SK-N-SH (cell line): ENCODE results near the gene ALG13. TPM values are rescaled to one million over a fixed set of nuclear protein-coding genes. Genes with fewer than 3 reads are reported as not detected.

Experiments
- CTCF ChIA-PET: fragments of 300-600, 350-600 bp; formaldehyde crosslinking; extraction: SDS; loops from one replicate; lab custom pipeline; 2021; lab: Yijun Ruan, JAX
- POLR2A ChIA-PET: fragments of 350-600 bp; sonication (Branson Sonifier 250); formaldehyde crosslinking; extraction: SDS; loops from one replicate; lab custom pipeline; 2020; ENCODE audit warnings: antibody characterized with exemption, inconsistent platforms; lab: Yijun Ruan, JAX
- DNase-seq: peaks from one replicate; pipeline ENCODE4 v3.0.0; 2012
- H2AFZ ChIP-seq: fragments of 200-600 bp; sonication (generic); 2 replicates; pipeline ENCODE4 v1.8.1; 2016; ENCODE audit warnings: antibody characterized with exemption, mild to moderate bottlenecking, low read depth
- H3F3A ChIP-seq: fragments of 200-600 bp; sonication (generic); replicated peaks from 2 replicates; pipeline ENCODE3; 2016; ENCODE audit warnings: antibody characterized with exemption, mild to moderate bottlenecking; ENCODE audit not compliant: insufficient read depth
- H3K27ac ChIP-seq, 2 experiments: fragments of 200-500 bp in 1 of 2; fragments of 200-600 bp in 1 of 2; sonication (Bioruptor generic) in 1 of 2; sonication (generic), shearing (Covaris generic) in 1 of 2; 2 replicates each; pipeline versions ENCODE4 v1.5.1 to v1.6.1; 2014 to 2016; ENCODE audit warnings: low read depth in 2 of 2, inconsistent platforms in 1 of 2, low read length in 1 of 2, mild to moderate bottlenecking in 1 of 2, mixed read lengths in 1 of 2
- H3K27me3 ChIP-seq: fragments of 200-600 bp; sonication (generic), shearing (Covaris generic); 2 replicates; pipeline ENCODE4 v1.6.1; 2016; ENCODE audit warnings: mixed run types; ENCODE audit not compliant: insufficient read depth
- H3K36me3 ChIP-seq, 2 experiments: fragments of 200-500 bp in 1 of 2; fragments of 200-600 bp in 1 of 2; sonication (Bioruptor generic) in 1 of 2; sonication (generic) in 1 of 2; replicated peaks in 1 of 2; 2 replicates each; pipeline versions ENCODE3 to v1.5.1; 2014 to 2016; ENCODE audit warnings: low read length in 1 of 2, mild to moderate bottlenecking in 1 of 2; ENCODE audit not compliant: insufficient read depth in 2 of 2, control insufficient read depth in 1 of 2
- H3K4me1 ChIP-seq, 2 experiments: fragments of 200-500 bp in 1 of 2; fragments of 200-600 bp in 1 of 2; sonication (Bioruptor generic) in 1 of 2; sonication (generic), shearing (Covaris generic) in 1 of 2; 2 replicates each; pipeline versions ENCODE4 v1.5.1 to v1.6.1; 2014 to 2016; ENCODE audit warnings: low read depth in 1 of 2, low read length in 1 of 2, mixed run types in 1 of 2; ENCODE audit not compliant: insufficient read depth in 2 of 2, control insufficient read depth in 1 of 2
- H3K4me2 ChIP-seq: fragments of 200-600 bp; sonication (generic), shearing (Covaris generic); 2 replicates; pipeline ENCODE4 v1.6.1; 2017; ENCODE audit warnings: mixed run types
- H3K4me3 ChIP-seq, 2 experiments: fragments of 200-500 bp in 1 of 2; fragments of 200-600 bp in 1 of 2; sonication (Bioruptor generic) in 1 of 2; sonication (generic), shearing (Covaris generic) in 1 of 2; 2 replicates each; pipeline versions ENCODE4 v1.5.1 to v1.8.1; 2014 to 2016; ENCODE audit warnings: low read depth in 2 of 2, inconsistent platforms in 1 of 2, low read length in 1 of 2, mild to moderate bottlenecking in 1 of 2, mixed read lengths in 1 of 2, moderate library complexity in 1 of 2
- H3K79me2 ChIP-seq: fragments of 200-600 bp; sonication (generic); 2 replicates; pipeline ENCODE4 v1.8.1; 2017; ENCODE audit warnings: mild to moderate bottlenecking; ENCODE audit not compliant: insufficient read depth
- H3K9ac ChIP-seq: fragments of 200-600 bp; sonication (generic); 2 replicates; pipeline ENCODE4 v1.6.1; 2017; ENCODE audit warnings: mixed run types
- H3K9me2 ChIP-seq: fragments of 200-600 bp; sonication (generic); 2 replicates; pipeline ENCODE4 v1.6.1; 2017; ENCODE audit warnings: mixed run types
- H3K9me3 ChIP-seq: fragments of 200-600 bp; sonication (generic); 2 replicates; pipeline ENCODE4 v1.6.1; 2017; ENCODE audit warnings: mixed run types, mild to moderate bottlenecking, moderate library complexity
- H4K20me1 ChIP-seq: fragments of 200-600 bp; sonication (generic); 2 replicates; pipeline ENCODE4 v1.6.1; 2017; ENCODE audit warnings: mild to moderate bottlenecking, mixed run types; ENCODE audit not compliant: insufficient read depth
- FOXM1 ChIP-seq: IDR thresholded peaks from 2 replicates; pipeline ENCODE4 v1.4.0; 2012; ENCODE audit warnings: low read depth, mild to moderate bottlenecking
- GABPA ChIP-seq: IDR thresholded peaks from 2 replicates; pipeline ENCODE4 v1.4.0; 2012; ENCODE audit warnings: low read depth, mild to moderate bottlenecking
- GATA2 ChIP-seq: sonication (generic); formaldehyde crosslinking; IDR thresholded peaks from 2 replicates; pipeline ENCODE4 v1.5.0; 2020; ENCODE audit warnings: mild to moderate bottlenecking, missing genetic modification reagents
- JUND ChIP-seq: IDR thresholded peaks from 2 replicates; pipeline ENCODE4 v1.4.0; 2012
- MXI1 ChIP-seq: IDR thresholded peaks from 2 replicates; pipeline ENCODE4 v1.6.1; 2012; ENCODE audit warnings: mild to moderate bottlenecking, low read depth, low read length, improper control_type of control experiment
- NFIC ChIP-seq: IDR thresholded peaks from 2 replicates; pipeline ENCODE4 v1.4.0; 2012; ENCODE audit warnings: borderline replicate concordance
- RFX5 ChIP-seq: IDR thresholded peaks from 2 replicates; pipeline ENCODE4 v1.6.1; 2012; ENCODE audit warnings: mild to moderate bottlenecking, improper control_type of control experiment, low read length
- RXRA ChIP-seq: IDR thresholded peaks from 2 replicates; pipeline ENCODE4 v1.4.0; 2012; ENCODE audit warnings: low read depth, mild to moderate bottlenecking, borderline replicate concordance
- TAF1 ChIP-seq: IDR thresholded peaks from 2 replicates; pipeline ENCODE4 v1.6.1; 2012; ENCODE audit warnings: low read depth, mild to moderate bottlenecking, low read length, moderate library complexity, borderline replicate concordance
- TCF12 ChIP-seq: IDR thresholded peaks from 2 replicates; pipeline ENCODE4 v1.4.0; 2012
- YY1 ChIP-seq: IDR thresholded peaks from 2 replicates; pipeline ENCODE4 v1.4.0; 2012; ENCODE audit warnings: low read depth, mild to moderate bottlenecking
- polyA plus RNA-seq, 3 experiments: library from polyadenylated mRNA; depleted of rRNA; stranded (reverse); fragments of >200 nt; gene quantifications; 2 replicates each; pipeline ENCODE4 v1.2.3, GENCODE V29; 2012
- TF ChIP-seq, protein P1 (sequence below): fragments of 150-350 bp; IDR thresholded peaks from 2 replicates; pipeline ENCODE4 v1.6.1; 2017; ENCODE audit warnings: antibody characterized with exemption, low read length, low read depth, borderline replicate concordance
- TF ChIP-seq, protein P2 (sequence below): fragments of 200-600 bp; sonication (generic); IDR thresholded peaks from 2 replicates; pipeline ENCODE4 v1.6.1; 2017; ENCODE audit warnings: antibody characterized with exemption, mild to moderate bottlenecking, moderate library complexity
- TF ChIP-seq, protein P3 (sequence below): IDR thresholded peaks from 2 replicates; pipeline ENCODE4 v1.6.1; 2012; ENCODE audit warnings: mild to moderate bottlenecking, low read depth, low read length, moderate library complexity
- TF ChIP-seq, protein P4 (sequence below): IDR thresholded peaks from 2 replicates; pipeline ENCODE4 v1.4.0; 2012; ENCODE audit warnings: low read depth

Gene ALG13
- polyA plus RNA-seq, 1 of the 3 experiments (the other 2 are of a cell fraction): 76.7 TPM

DNA sequence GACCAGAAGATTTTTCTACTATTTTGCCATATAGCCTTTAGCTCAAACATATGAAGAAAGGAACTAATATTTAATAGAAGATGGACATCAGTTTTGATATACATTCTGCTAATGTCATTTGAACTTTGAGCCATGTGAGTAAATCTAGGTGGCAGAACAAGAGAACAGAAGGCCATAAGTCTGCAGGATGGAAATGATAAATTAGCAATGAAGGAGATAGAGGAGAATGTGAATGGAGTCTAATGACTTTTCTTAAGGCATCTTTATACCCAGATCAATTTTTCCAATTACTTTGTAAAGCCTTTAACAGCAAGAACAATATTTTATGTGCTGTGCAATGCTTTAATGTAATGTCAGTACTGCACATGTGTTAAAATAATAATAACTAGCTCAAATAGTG is 30.1 kb upstream of the ALG13 start:
- Histone ChIP-seq H3K4me1 (no peaks in the 10 kb centered on the region), H4K20me1 (no peaks in the 10 kb centered on the region), H3K79me2 (no peaks in the 10 kb centered on the region), H3K9ac (no peak overlapping the region), H3K4me3 (no peak overlapping the region), H3K27ac (no peak overlapping the region), H3F3A (no peaks in the 10 kb centered on the region), H2AFZ (no peak overlapping the region), H3K9me2 (no peaks in the 10 kb centered on the region), H3K27me3 (no peaks in the 10 kb centered on the region; the same call in 1 of the 2 replicates), H3K36me3 (no peaks in the 10 kb centered on the region), H3K4me2 (no peak overlapping the region), H3K9me3 (no peaks in the 10 kb centered on the region)
- CTCF ChIA-PET: no interaction called here
- no peak for DNase-seq
- TF ChIP-seq MXI1 (no peak), TAF1 (no peak), YY1 (no peak), TCF12 (no peak), NFIC (no peak), RXRA (no peak), GATA2 (CRISPR knock-in tag) (no peak), GABPA (no peak), FOXM1 (no peak), JUND (no peak), RFX5 (no peak)
- TF ChIP-seq, protein P1, sequence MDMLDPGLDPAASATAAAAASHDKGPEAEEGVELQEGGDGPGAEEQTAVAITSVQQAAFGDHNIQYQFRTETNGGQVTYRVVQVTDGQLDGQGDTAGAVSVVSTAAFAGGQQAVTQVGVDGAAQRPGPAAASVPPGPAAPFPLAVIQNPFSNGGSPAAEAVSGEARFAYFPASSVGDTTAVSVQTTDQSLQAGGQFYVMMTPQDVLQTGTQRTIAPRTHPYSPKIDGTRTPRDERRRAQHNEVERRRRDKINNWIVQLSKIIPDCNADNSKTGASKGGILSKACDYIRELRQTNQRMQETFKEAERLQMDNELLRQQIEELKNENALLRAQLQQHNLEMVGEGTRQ: no peak
- TF ChIP-seq, protein P2, sequence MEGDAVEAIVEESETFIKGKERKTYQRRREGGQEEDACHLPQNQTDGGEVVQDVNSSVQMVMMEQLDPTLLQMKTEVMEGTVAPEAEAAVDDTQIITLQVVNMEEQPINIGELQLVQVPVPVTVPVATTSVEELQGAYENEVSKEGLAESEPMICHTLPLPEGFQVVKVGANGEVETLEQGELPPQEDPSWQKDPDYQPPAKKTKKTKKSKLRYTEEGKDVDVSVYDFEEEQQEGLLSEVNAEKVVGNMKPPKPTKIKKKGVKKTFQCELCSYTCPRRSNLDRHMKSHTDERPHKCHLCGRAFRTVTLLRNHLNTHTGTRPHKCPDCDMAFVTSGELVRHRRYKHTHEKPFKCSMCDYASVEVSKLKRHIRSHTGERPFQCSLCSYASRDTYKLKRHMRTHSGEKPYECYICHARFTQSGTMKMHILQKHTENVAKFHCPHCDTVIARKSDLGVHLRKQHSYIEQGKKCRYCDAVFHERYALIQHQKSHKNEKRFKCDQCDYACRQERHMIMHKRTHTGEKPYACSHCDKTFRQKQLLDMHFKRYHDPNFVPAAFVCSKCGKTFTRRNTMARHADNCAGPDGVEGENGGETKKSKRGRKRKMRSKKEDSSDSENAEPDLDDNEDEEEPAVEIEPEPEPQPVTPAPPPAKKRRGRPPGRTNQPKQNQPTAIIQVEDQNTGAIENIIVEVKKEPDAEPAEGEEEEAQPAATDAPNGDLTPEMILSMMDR: no peak
- TF ChIP-seq, protein P3, sequence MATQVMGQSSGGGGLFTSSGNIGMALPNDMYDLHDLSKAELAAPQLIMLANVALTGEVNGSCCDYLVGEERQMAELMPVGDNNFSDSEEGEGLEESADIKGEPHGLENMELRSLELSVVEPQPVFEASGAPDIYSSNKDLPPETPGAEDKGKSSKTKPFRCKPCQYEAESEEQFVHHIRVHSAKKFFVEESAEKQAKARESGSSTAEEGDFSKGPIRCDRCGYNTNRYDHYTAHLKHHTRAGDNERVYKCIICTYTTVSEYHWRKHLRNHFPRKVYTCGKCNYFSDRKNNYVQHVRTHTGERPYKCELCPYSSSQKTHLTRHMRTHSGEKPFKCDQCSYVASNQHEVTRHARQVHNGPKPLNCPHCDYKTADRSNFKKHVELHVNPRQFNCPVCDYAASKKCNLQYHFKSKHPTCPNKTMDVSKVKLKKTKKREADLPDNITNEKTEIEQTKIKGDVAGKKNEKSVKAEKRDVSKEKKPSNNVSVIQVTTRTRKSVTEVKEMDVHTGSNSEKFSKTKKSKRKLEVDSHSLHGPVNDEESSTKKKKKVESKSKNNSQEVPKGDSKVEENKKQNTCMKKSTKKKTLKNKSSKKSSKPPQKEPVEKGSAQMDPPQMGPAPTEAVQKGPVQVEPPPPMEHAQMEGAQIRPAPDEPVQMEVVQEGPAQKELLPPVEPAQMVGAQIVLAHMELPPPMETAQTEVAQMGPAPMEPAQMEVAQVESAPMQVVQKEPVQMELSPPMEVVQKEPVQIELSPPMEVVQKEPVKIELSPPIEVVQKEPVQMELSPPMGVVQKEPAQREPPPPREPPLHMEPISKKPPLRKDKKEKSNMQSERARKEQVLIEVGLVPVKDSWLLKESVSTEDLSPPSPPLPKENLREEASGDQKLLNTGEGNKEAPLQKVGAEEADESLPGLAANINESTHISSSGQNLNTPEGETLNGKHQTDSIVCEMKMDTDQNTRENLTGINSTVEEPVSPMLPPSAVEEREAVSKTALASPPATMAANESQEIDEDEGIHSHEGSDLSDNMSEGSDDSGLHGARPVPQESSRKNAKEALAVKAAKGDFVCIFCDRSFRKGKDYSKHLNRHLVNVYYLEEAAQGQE: no peak
- TF ChIP-seq, protein P4, sequence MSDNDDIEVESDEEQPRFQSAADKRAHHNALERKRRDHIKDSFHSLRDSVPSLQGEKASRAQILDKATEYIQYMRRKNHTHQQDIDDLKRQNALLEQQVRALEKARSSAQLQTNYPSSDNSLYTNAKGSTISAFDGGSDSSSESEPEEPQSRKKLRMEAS: no peak
- POLR2A ChIA-PET: no interaction called here
